ENCODE data around the gene TRAF3IP1.

- TF ChIP-seq, protein P1, sequence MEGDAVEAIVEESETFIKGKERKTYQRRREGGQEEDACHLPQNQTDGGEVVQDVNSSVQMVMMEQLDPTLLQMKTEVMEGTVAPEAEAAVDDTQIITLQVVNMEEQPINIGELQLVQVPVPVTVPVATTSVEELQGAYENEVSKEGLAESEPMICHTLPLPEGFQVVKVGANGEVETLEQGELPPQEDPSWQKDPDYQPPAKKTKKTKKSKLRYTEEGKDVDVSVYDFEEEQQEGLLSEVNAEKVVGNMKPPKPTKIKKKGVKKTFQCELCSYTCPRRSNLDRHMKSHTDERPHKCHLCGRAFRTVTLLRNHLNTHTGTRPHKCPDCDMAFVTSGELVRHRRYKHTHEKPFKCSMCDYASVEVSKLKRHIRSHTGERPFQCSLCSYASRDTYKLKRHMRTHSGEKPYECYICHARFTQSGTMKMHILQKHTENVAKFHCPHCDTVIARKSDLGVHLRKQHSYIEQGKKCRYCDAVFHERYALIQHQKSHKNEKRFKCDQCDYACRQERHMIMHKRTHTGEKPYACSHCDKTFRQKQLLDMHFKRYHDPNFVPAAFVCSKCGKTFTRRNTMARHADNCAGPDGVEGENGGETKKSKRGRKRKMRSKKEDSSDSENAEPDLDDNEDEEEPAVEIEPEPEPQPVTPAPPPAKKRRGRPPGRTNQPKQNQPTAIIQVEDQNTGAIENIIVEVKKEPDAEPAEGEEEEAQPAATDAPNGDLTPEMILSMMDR (IDR thresholded peaks at IDR 0.05; ENCODE audit: poor library complexity, severe bottlenecking): no peak
- no peak for TF ChIP-seq EZH2 (IDR thresholded peaks at IDR 0.05; ENCODE audit: borderline replicate concordance, insufficient read depth, low read length, poor library complexity, severe bottlenecking)
Observed at GRCh38 chr2:238352361-238352760, 32.0 kb downstream of the TRAF3IP1 start.

All from neural cell (in vitro differentiated cells).